ENCODE results near the gene LTBP1. TPM values are rescaled to one million over a fixed set of nuclear protein-coding genes. Genes with fewer than 3 reads are reported as not detected.

Gene LTBP1
- total and polyA plus RNA-seq, 2 of the 13 experiments (the other 11 are each of a cell fraction or from before 2014, with no cell fraction given): 0.12 to 0.22 TPM

- no peak for FAIRE-seq
- in situ Hi-C loops (cut with HindIII; ENCODE audit: extremely low pct_ligation_motif_present, low pct_unique_long_range_greater_than_20kb) (no loop called here), intact Hi-C loops (cut with micrococcal nuclease; ENCODE audit: unreplicated experiment) (no loop called here)
- ATAC-seq: no peak
- TF ChIP-seq YEATS4 (CRISPR knock-in tag; IDR thresholded peaks at IDR 0.05; ENCODE audit: borderline replicate concordance): no peak
- TF ChIP-seq PRDM15 (CRISPR knock-in tag; IDR thresholded peaks at IDR 0.05): no peak
- TF ChIP-seq PHF21A (CRISPR knock-in tag; IDR thresholded peaks at IDR 0.05): no peak
- TF ChIP-seq ZNF569 (CRISPR knock-in tag; IDR thresholded peaks at IDR 0.05; ENCODE audit: borderline replicate concordance): no peak
- no peak for TF ChIP-seq ZNF451 (CRISPR knock-in tag; IDR thresholded peaks at IDR 0.05)
- Histone ChIP-seq H3K36me3 (replicated peaks in 1 of 2; ENCODE audit: control insufficient read depth in 1 of 2, insufficient read depth in 2 of 2, low read length in 2 of 2) (no peaks in the 10 kb centered on the region), H3K79me2 (ENCODE audit: insufficient read depth, low read length) (no peaks in the 10 kb centered on the region), H3K9me3 (ENCODE audit: low read length) (peaks cover 4% of the 10 kb centered on the region), H3K4me2 (ENCODE audit: low read depth, low read length) (no peak overlapping the region), H3K27me3 (ENCODE audit: control insufficient read depth in 1 of 2, insufficient read depth in 2 of 2, low read length in 2 of 2) (no peaks in the 10 kb centered on the region), H4K20me1 (ENCODE audit: insufficient read depth, low read length) (no peaks in the 10 kb centered on the region), H3K4me1 (ENCODE audit: insufficient read depth, low read length) (peaks cover 2% of the 10 kb centered on the region), H2AFZ (ENCODE audit: low read length) (no peak overlapping the region), H3K9ac (ENCODE audit: insufficient read depth, low read depth, low read length) (no peak overlapping the region), H3K4me3 (replicated peaks in 1 of 3; ENCODE audit: insufficient read depth in 1 of 3, low read depth in 2 of 3, low read length in 3 of 3) (no peak overlapping the region), H3K27ac (ENCODE audit: extremely low read length, insufficient read depth, low read length) (no peak overlapping the region)
- POLR2A ChIA-PET: no interaction called here
- DNase-seq (ENCODE audit: low spot score): no peak
- CTCF ChIA-PET (ENCODE audit: low intra/inter-chr PET ratio, low total read pairs): no interaction called here
- no TSS peak for BruUV-seq (replicated peaks)
- 52% methylated on average over 6 of the region's 6 CpGs for WGBS (ENCODE audit: low lambda C conversion rate)
Observed at GRCh38 chr2:33020883-33021282, 74.1 kb downstream of the LTBP1 start.

Data from HepG2 (cell line).